VCaP (cell line): ENCODE measurements around the gene SLC7A9.
"Not testable (repeated sequence)": the region's sequence is repeated elsewhere in the genome, so short reads cannot be mapped to it uniquely, and the experiment has no call there.

Source experiments
- H3K27ac ChIP-seq: fragments of 450-650 bp; 2 replicates; pipeline ENCODE4 v1.5.1; 2017
- CTCF ChIP-seq: fragments of 450-650 bp; conservative IDR thresholded peaks from 2 replicates; pipeline ENCODE4 v1.5.1; 2017; ENCODE audit warnings: mild to moderate bottlenecking, moderate library complexity

SLC7A9 gene

GRCh38 chr19:32843716-32844245 lies 25.8 kb downstream of the SLC7A9 start:
- H3K27ac ChIP-seq, result no peak overlapping the region
- no peak for TF ChIP-seq CTCF

GRCh38 chr19:32842061-32842460 lies 27.5 kb downstream of the SLC7A9 start:
- no peak for TF ChIP-seq CTCF
- no peak overlapping the region for H3K27ac ChIP-seq

GRCh38 chr19:32837531-32837930 lies 32.0 kb downstream of the SLC7A9 start:
- no peak for TF ChIP-seq CTCF
- H3K27ac ChIP-seq, result no peak overlapping the region

- H3K27ac ChIP-seq, result not testable (repeated sequence)
These were observed 36.2 kb downstream of the SLC7A9 start for GRCh38 chr19:32833388-32833787.

GRCh38 chr19:32832825-32833224 lies 36.7 kb downstream of the SLC7A9 start:
- not testable (repeated sequence) for H3K27ac ChIP-seq

GRCh38 chr19:32832094-32832493 lies 37.5 kb downstream of the SLC7A9 start:
- not testable (repeated sequence) for H3K27ac ChIP-seq

GRCh38 chr19:32831611-32832010 lies 38.0 kb downstream of the SLC7A9 start:
- no peak overlapping the region for H3K27ac ChIP-seq
- TF ChIP-seq CTCF, result no peak

- H3K27ac ChIP-seq, result no peak overlapping the region
- TF ChIP-seq CTCF, result no peak
These were observed 39.1 kb downstream of the SLC7A9 start for GRCh38 chr19:32830231-32831014.

- H3K27ac ChIP-seq, result no peak overlapping the region
- TF ChIP-seq CTCF, result no peak
These were observed 40.1 kb downstream of the SLC7A9 start for GRCh38 chr19:32829345-32829896.
